Lower leg skin (tissue), 3 donors: ENCODE data around the gene D2HGDH.

Experiments used
- POLR2A ChIP-seq, 2 donors: fragments of 450-650 bp; IDR thresholded peaks; one replicate each; pipeline ENCODE4 v1.6.1; 2016 to 2017; ENCODE audit warnings: antibody characterized with exemption in 2 of 2, mild to moderate bottlenecking in 1 of 2, moderate library complexity in 1 of 2
- TF ChIP-seq, protein P1 (sequence below), 3 donors: fragments of 450-650 bp; IDR thresholded peaks; one replicate each; pipeline ENCODE4 v1.5.1; 2016; ENCODE audit warnings: antibody characterized with exemption in 3 of 3, mild to moderate bottlenecking in 3 of 3, moderate library complexity in 2 of 3

DNA sequence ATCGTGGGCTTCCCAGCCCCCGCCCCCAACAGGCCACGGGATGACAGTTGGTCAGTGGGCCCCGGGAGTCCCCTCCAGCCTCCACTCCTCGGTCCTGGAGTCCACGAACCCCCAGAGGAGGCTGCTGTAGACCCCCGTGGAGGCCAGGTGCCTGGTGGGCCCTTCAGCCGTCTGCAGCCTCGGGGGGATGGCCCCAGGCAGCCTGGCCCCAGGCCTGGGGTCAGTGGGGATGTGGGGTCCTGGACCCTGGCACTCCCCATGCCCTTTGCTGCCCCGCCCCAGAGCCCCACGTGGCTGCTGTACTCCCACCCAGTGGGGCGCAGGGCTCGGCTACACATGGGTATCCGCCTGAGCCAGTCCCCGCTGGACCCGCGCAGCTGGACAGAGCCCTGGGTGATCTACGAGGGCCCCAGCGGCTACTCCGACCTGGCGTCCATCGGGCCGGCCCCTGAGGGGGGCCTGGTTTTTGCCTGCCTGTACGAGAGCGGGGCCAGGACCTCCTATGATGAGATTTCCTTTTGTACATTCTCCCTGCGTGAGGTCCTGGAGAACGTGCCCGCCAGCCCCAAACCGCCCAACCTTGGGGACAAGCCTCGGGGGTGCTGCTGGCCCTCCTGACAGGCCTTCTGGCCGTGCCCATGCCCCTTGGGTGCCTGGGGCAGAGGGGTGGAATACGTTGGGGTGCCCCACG is 82.1 kb downstream of the D2HGDH start:
- TF ChIP-seq, protein P1, sequence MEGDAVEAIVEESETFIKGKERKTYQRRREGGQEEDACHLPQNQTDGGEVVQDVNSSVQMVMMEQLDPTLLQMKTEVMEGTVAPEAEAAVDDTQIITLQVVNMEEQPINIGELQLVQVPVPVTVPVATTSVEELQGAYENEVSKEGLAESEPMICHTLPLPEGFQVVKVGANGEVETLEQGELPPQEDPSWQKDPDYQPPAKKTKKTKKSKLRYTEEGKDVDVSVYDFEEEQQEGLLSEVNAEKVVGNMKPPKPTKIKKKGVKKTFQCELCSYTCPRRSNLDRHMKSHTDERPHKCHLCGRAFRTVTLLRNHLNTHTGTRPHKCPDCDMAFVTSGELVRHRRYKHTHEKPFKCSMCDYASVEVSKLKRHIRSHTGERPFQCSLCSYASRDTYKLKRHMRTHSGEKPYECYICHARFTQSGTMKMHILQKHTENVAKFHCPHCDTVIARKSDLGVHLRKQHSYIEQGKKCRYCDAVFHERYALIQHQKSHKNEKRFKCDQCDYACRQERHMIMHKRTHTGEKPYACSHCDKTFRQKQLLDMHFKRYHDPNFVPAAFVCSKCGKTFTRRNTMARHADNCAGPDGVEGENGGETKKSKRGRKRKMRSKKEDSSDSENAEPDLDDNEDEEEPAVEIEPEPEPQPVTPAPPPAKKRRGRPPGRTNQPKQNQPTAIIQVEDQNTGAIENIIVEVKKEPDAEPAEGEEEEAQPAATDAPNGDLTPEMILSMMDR (IDR thresholded peaks at IDR 0.05): no peak
- TF ChIP-seq POLR2A (IDR thresholded peaks at IDR 0.05): no peak
